Measurements from ENCODE around the gene ZNF497. TPM values are rescaled to one million over a fixed set of nuclear protein-coding genes. Genes with fewer than 3 reads are reported as not detected.

ZNF497 gene
- total and polyA plus RNA-seq, 9 of the 15 experiments (the other 6 are each of a cell fraction or from before 2014, with no cell fraction given), result 0.06 to 0.98 (median 0.44) TPM; not detected in 1

- TF ChIP-seq REST (IDR thresholded peaks at IDR 0.05; ENCODE audit: borderline replicate concordance), result no peak; the same call in 1 of the 2 replicates
- TF ChIP-seq REST (CRISPR knock-in tag; IDR thresholded peaks at IDR 0.05; ENCODE audit: low read depth), result no peak
- peak; percentile 42 for TF ChIP-seq NFYB (IDR thresholded peaks at IDR 0.05; ENCODE audit: extremely low read depth, insufficient read length)
- TF ChIP-seq NFE2 (IDR thresholded peaks at IDR 0.05; ENCODE audit: low read depth), result 0 out of 2 replicates have a peak, but pooled peaks have one; percentile 3
- TF ChIP-seq YY1 (IDR thresholded peaks at IDR 0.05; ENCODE audit: borderline replicate concordance in 1 of 3, control insufficient read depth in 1 of 3, extremely low read depth in 1 of 3, insufficient read depth in 3 of 3, insufficient read length in 1 of 3, insufficient replicate concordance in 2 of 3, low read depth in 1 of 3, low read length in 2 of 3), result peak in 2 of 3 experiments; percentile 25 to 45
- TF ChIP-seq KLF1 (tag; IDR thresholded peaks at IDR 0.05), result peak; percentile 35; the same call in 1 of the 2 replicates
- TF ChIP-seq EP300 (IDR thresholded peaks at IDR 0.05; ENCODE audit: low read length), result peak; percentile 27; the same call in 1 of the 2 replicates
- peak; percentile 96 for TF ChIP-seq POLR2H (tag; IDR thresholded peaks at IDR 0.05; ENCODE audit: low read depth)
- TF ChIP-seq SRSF3 (IDR thresholded peaks at IDR 0.05; ENCODE audit: insufficient read depth, low read length), result peak; percentile 62; the same call in 1 of the 2 replicates
- TF ChIP-seq GTF2F1 (IDR thresholded peaks at IDR 0.05; ENCODE audit: low read depth, low read length), result peak; percentile 96
- TF ChIP-seq, protein P1, sequence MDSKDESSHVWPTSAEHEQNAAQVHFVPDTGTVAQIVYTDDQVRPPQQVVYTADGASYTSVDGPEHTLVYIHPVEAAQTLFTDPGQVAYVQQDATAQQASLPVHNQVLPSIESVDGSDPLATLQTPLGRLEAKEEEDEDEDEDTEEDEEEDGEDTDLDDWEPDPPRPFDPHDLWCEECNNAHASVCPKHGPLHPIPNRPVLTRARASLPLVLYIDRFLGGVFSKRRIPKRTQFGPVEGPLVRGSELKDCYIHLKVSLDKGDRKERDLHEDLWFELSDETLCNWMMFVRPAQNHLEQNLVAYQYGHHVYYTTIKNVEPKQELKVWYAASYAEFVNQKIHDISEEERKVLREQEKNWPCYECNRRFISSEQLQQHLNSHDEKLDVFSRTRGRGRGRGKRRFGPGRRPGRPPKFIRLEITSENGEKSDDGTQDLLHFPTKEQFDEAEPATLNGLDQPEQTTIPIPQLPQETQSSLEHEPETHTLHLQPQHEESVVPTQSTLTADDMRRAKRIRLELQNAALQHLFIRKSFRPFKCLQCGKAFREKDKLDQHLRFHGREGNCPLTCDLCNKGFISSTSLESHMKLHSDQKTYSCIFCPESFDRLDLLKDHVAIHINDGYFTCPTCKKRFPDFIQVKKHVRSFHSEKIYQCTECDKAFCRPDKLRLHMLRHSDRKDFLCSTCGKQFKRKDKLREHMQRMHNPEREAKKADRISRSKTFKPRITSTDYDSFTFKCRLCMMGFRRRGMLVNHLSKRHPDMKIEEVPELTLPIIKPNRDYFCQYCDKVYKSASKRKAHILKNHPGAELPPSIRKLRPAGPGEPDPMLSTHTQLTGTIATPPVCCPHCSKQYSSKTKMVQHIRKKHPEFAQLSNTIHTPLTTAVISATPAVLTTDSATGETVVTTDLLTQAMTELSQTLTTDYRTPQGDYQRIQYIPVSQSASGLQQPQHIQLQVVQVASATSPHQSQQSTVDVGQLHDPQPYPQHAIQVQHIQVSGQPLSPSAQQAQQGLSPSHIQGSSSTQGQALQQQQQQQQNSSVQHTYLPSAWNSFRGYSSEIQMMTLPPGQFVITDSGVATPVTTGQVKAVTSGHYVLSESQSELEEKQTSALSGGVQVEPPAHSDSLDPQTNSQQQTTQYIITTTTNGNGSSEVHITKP (IDR thresholded peaks at IDR 0.05; ENCODE audit: partially characterized antibody), result peak; percentile 69
- peak; percentile 61 to 67 for TF ChIP-seq FOXK2 (conservative IDR thresholded peaks at IDR 0.05 in 1 of 2, IDR thresholded peaks at IDR 0.05 in 1 of 2; ENCODE audit: low read depth in 2 of 2)
- no peak for TF ChIP-seq NR4A1 (CRISPR knock-in tag; IDR thresholded peaks at IDR 0.05)
- peak; percentile 61; the same call in 1 of the 2 replicates for TF ChIP-seq NR4A1 (tag; IDR thresholded peaks at IDR 0.05)
These were observed 24.2 kb upstream of the ZNF497 start, which contains the start of gene RPS5 (continued) for GRCh38 chr19:58386576-58387337.

Measured in K562 (cell line).